DOHH2 (cell line): Measurements from ENCODE around the gene ABI3.
"Not testable (repeated sequence)": the region's sequence is repeated elsewhere in the genome, so short reads cannot be mapped to it uniquely, and the experiment has no call there.

Experiments used
- H3F3A ChIP-seq: fragments of 200-600 bp; sonication (generic), shearing (Covaris generic); 2 replicates; pipeline ENCODE4 v1.6.0; 2016; ENCODE audit warnings: antibody characterized with exemption, mild to moderate bottlenecking; ENCODE audit not compliant: control insufficient read depth, insufficient read depth
- H3K27ac ChIP-seq: fragments of 200-600 bp; sonication (generic); 2 replicates; pipeline ENCODE4 v1.5.1; 2014; ENCODE audit warnings: low read depth, mild to moderate bottlenecking, low read length, moderate library complexity
- H3K27me3 ChIP-seq: fragments of 200-600 bp; sonication (generic); 2 replicates; pipeline ENCODE4 v1.6.1; 2014; ENCODE audit warnings: mild to moderate bottlenecking, low read length, mixed read lengths; ENCODE audit not compliant: control insufficient read depth
- H3K36me3 ChIP-seq: fragments of 200-600 bp; sonication (generic); 2 replicates; pipeline ENCODE4 v1.6.1; 2014; ENCODE audit warnings: mild to moderate bottlenecking, low read length, moderate library complexity, mixed read lengths; ENCODE audit not compliant: control insufficient read depth
- H3K4me1 ChIP-seq: fragments of 200-600 bp; sonication (generic); 2 replicates; pipeline ENCODE4 v1.6.1; 2014; ENCODE audit warnings: mild to moderate bottlenecking, low read length, mixed read lengths; ENCODE audit not compliant: control insufficient read depth
- H3K4me2 ChIP-seq: fragments of 200-600 bp; sonication (generic); 2 replicates; pipeline ENCODE4 v1.6.0; 2014; ENCODE audit warnings: mild to moderate bottlenecking, low read length, moderate library complexity
- H3K4me3 ChIP-seq: fragments of 200-600 bp; sonication (generic); 2 replicates; pipeline ENCODE4 v1.5.1; 2014; ENCODE audit warnings: mild to moderate bottlenecking, low read length, mixed read lengths
- H3K79me2 ChIP-seq: fragments of 200-600 bp; sonication (generic); 2 replicates; pipeline ENCODE4 v1.6.1; 2014; ENCODE audit warnings: mild to moderate bottlenecking, low read length, mixed read lengths; ENCODE audit not compliant: control insufficient read depth
- H3K9me2 ChIP-seq: fragments of 200-600 bp; sonication (generic); replicated peaks from 2 replicates; pipeline ENCODE4 v1.6.1; 2014; ENCODE audit warnings: mild to moderate bottlenecking, low read length, mixed read lengths; ENCODE audit not compliant: control insufficient read depth
- H3K9me3 ChIP-seq: fragments of 200-600 bp; sonication (generic); 2 replicates; pipeline ENCODE4 v1.6.1; 2014; ENCODE audit warnings: antibody characterized with exemption, low read length, mixed read lengths; ENCODE audit not compliant: control insufficient read depth, insufficient read depth
- H4K20me1 ChIP-seq: fragments of 200-600 bp; sonication (generic); 2 replicates; pipeline ENCODE4 v1.6.0; 2014; ENCODE audit warnings: low read depth, mild to moderate bottlenecking, antibody characterized with exemption, low read length, moderate library complexity; ENCODE audit not compliant: control insufficient read depth, insufficient read depth
- CTCF ChIP-seq: fragments of 200-600 bp; sonication (generic); IDR thresholded peaks from one replicate; pipeline ENCODE4 v1.5.1; 2014; ENCODE audit warnings: antibody characterized with exemption, mild to moderate bottlenecking, low read depth, low read length; ENCODE audit not compliant: poor library complexity, severe bottlenecking
- EZH2phosphoT487 ChIP-seq: fragments of 200-600 bp; sonication (generic); IDR thresholded peaks from 2 replicates; pipeline ENCODE4 v1.6.1; 2017; ENCODE audit warnings: borderline replicate concordance, mild to moderate bottlenecking, antibody characterized with exemption, low read length, moderate library complexity, mixed read lengths

Gene ABI3

GRCh38 chr17:49168706-49169105 lies 41.8 kb upstream of the ABI3 start:
- Histone ChIP-seq H4K20me1 (no peaks in the 10 kb centered on the region), H3K4me3 (no peak overlapping the region), H3K27ac (no peak overlapping the region), H3K9me2 (no peaks in the 10 kb centered on the region), H3F3A (no peaks in the 10 kb centered on the region), H3K36me3 (no peaks in the 10 kb centered on the region), H3K4me2 (no peak overlapping the region), H3K79me2 (no peaks in the 10 kb centered on the region), H3K9me3 (no peaks in the 10 kb centered on the region), H3K4me1 (no peaks in the 10 kb centered on the region), H3K27me3 (peaks cover 37% of the 10 kb centered on the region)
- TF ChIP-seq CTCF = no peak
- no peak for TF ChIP-seq EZH2phosphoT487

DNA sequence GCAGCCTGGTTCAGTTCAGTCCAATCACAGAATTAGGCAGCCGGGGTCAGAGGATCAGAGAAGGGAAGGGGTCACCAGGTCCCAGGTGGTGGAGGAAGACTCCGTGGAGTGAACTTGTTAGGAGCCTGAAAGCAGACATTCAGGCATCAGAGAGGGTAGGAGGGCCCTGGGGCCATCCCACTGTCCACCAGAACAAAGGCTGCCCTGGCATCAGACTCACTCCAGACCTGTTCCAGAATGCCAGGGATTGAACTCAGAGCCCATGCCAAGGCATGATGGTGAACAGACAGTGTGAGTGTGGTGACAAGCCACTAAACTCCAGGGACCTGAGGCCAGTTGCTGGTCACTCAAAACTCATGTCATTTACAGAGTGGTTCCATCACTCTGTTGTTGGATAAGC lies 40.3 kb upstream of the ABI3 start:
- Histone ChIP-seq H3K4me3 (no peak overlapping the region), H3K9me2 (no peaks in the 10 kb centered on the region), H3F3A (no peaks in the 10 kb centered on the region), H3K4me2 (no peak overlapping the region), H3K4me1 (no peaks in the 10 kb centered on the region), H3K79me2 (no peaks in the 10 kb centered on the region), H3K36me3 (no peaks in the 10 kb centered on the region), H3K27ac (no peak overlapping the region), H3K9me3 (0 out of 2 replicates have a peak, but pooled peaks cover under 1% of the 10 kb centered on the region), H4K20me1 (no peaks in the 10 kb centered on the region), H3K27me3 (peaks cover 33% of the 10 kb centered on the region)
- no peak for TF ChIP-seq CTCF
- TF ChIP-seq EZH2phosphoT487 = no peak

GRCh38 chr17:49170711-49171110 lies 39.8 kb upstream of the ABI3 start:
- not testable (repeated sequence) for H3K4me1 ChIP-seq, H3K4me3 ChIP-seq, H3K4me2 ChIP-seq, H3K9me3 ChIP-seq, H3F3A ChIP-seq, H3K36me3 ChIP-seq, H3K79me2 ChIP-seq, H3K27ac ChIP-seq, H3K9me2 ChIP-seq, H4K20me1 ChIP-seq
- H3K27me3 ChIP-seq = peaks cover 31% of the 10 kb centered on the region

DNA sequence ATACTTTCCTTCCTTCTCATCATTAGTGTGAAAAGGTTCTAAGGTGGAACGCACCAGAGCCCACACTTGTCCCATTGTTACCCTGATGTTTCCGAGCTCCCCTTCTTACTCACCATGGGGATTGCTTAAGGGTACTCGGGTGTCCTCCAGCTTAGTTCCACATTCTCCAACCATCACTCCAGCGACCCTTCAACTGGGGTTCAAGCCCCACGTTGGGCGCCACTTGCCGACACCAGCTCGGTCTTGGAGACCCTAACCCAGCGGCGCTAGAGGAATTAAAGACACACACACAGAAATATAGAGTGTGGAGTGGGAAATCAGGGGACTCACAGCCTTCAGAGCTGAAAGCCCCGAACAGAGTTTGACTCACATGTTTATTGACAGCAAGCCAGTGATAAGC lies 34.5 kb upstream of the ABI3 start:
- not testable (repeated sequence) for H3K36me3 ChIP-seq, H3K27ac ChIP-seq, H3K79me2 ChIP-seq, H3F3A ChIP-seq, H4K20me1 ChIP-seq, H3K27me3 ChIP-seq, H3K4me2 ChIP-seq, H3K4me1 ChIP-seq, H3K9me2 ChIP-seq, H3K4me3 ChIP-seq
- peaks cover 15% of the 10 kb centered on the region for H3K9me3 ChIP-seq
